Tibial nerve (tissue), 4 donors: ENCODE data around the gene SNX10.

Experiments
- EP300 ChIP-seq, 2 donors: sonication (generic); formaldehyde crosslinking; IDR thresholded peaks; one replicate each; pipeline ENCODE4 v1.6.1; 2017; ENCODE audit warnings: antibody characterized with exemption in 2 of 2, mild to moderate bottlenecking in 1 of 2
- POLR2A ChIP-seq, 2 donors: fragments of 450-650 bp; IDR thresholded peaks; one replicate each; pipeline ENCODE4 v1.6.1; 2017; ENCODE audit warnings: antibody characterized with exemption in 2 of 2, mild to moderate bottlenecking in 2 of 2, moderate library complexity in 2 of 2
- TF ChIP-seq, protein P1 (sequence below), 5 experiments: fragments of 200-600 bp in 3 of 5; fragments of 450-650 bp in 2 of 5; sonication (generic) in 3 of 5; IDR thresholded peaks; one replicate each; pipeline ENCODE4 v1.5.1; 2016 to 2019; ENCODE audit warnings: antibody characterized with exemption in 5 of 5, mild to moderate bottlenecking in 3 of 5, moderate library complexity in 2 of 5

DNA sequence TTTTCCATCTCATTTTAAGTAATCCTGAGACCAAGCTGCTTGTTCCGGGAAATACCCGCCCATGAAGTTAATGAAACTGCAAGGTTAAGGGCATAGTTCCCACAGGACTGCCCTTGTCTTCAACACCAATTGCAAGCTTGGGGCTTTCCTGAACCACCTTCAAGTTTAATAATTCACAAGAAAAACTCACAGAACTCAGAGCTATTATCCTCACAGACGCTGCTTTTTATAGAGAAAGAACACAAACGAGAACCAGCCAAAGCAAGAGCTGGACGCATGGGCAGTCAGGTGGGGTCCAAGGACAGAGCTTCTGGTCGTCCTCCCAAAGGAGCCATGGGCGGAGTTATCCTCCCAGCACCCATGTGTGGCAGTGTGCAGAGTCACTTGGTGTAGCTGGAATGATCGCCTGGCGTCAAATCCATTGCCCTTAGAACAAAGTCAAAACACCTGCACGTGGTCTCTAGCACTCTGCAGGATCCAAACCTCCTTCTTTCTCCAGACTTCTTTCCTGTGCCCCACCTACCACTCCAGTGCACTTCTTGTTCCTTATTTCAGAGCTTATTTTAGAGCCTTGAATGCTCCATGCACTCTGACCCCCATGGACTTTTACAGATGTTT lies 56.7 kb downstream of the SNX10 start:
- TF ChIP-seq, protein P1, sequence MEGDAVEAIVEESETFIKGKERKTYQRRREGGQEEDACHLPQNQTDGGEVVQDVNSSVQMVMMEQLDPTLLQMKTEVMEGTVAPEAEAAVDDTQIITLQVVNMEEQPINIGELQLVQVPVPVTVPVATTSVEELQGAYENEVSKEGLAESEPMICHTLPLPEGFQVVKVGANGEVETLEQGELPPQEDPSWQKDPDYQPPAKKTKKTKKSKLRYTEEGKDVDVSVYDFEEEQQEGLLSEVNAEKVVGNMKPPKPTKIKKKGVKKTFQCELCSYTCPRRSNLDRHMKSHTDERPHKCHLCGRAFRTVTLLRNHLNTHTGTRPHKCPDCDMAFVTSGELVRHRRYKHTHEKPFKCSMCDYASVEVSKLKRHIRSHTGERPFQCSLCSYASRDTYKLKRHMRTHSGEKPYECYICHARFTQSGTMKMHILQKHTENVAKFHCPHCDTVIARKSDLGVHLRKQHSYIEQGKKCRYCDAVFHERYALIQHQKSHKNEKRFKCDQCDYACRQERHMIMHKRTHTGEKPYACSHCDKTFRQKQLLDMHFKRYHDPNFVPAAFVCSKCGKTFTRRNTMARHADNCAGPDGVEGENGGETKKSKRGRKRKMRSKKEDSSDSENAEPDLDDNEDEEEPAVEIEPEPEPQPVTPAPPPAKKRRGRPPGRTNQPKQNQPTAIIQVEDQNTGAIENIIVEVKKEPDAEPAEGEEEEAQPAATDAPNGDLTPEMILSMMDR (IDR thresholded peaks at IDR 0.05) = no peak
- TF ChIP-seq POLR2A (IDR thresholded peaks at IDR 0.05) (no peak), EP300 (IDR thresholded peaks at IDR 0.05) (no peak)
